ENCODE results near the gene WDR64.

WDR64 gene

DNA sequence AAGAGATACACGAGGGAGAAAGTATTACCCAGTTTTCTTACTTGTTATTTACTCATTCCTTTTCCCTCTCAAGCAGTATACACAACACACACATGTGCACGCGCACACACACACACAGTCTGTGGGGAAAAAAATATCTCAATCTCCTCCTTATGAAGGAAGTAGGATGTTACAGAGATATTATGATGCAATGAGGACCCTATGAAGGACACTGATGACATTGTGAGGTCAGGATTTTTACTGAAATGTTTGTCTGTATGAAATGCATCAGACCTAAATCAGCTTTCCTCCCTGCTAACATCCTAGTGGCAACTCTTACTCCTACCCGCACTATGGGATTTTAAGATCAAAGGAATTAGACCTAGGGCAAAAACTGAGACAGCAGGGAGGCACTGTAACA is at the start of gene WDR64:
Gene WDR64, plus strand, starts transcription at position 270 of the 400 bp plus-strand sequence. CDS start 204 bp downstream, outside the sequence.
- DNase-seq = no peak

DNA sequence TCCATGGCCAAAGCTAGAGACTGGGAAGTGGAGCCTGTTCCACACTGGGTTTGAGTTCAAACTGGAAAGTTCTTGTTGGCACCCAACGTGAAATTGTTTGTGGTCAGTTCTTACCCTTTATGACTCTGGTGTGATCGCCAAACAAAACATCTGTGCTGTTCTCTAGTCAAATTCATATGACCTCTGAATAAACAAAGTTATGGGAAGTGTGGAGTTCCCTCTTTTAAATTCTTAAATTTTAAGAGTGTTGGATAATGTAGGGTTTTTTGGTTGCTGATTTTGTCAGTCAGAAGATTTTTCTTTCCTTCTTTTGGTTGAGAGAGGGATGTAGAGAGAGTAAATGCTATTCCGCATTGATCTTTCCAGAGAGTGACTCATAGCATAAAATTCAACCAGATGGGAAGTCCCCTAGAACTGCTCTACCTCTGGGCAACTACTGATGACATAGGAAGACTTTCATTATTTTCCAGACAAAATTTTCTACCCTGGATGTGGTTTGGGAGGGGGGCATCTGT is 48.3 kb upstream of the WDR64 start:
- DNase-seq = no peak

- no peak for DNase-seq
These were observed 46.8 kb upstream of the WDR64 start for GRCh38 chr1:241605146-241605805.

DNA sequence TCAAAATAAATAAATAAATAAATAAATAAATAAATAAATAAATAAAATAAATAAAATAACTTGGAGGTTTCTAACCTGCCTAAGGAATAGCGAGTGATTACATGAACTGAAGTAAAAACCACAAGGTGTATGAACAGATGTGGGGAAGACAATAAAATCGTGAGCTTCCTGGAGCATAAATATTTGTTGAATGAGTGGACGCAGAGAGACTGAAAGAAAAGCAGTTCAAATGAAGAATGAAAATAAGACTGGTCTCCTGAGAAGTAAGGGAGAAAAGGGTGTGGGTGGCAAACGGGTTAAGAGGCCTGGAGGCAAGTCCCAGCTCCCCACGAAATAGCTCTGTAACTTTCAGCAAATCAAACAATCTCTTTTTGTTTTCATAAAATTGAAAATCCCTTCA is 45.5 kb upstream of the WDR64 start:
- DNase-seq = no peak

- no peak for DNase-seq
These were observed 44.6 kb upstream of the WDR64 start for GRCh38 chr1:241607497-241607896.

- DNase-seq = no peak
These were observed 43.6 kb upstream of the WDR64 start for GRCh38 chr1:241608379-241609033.

DNA sequence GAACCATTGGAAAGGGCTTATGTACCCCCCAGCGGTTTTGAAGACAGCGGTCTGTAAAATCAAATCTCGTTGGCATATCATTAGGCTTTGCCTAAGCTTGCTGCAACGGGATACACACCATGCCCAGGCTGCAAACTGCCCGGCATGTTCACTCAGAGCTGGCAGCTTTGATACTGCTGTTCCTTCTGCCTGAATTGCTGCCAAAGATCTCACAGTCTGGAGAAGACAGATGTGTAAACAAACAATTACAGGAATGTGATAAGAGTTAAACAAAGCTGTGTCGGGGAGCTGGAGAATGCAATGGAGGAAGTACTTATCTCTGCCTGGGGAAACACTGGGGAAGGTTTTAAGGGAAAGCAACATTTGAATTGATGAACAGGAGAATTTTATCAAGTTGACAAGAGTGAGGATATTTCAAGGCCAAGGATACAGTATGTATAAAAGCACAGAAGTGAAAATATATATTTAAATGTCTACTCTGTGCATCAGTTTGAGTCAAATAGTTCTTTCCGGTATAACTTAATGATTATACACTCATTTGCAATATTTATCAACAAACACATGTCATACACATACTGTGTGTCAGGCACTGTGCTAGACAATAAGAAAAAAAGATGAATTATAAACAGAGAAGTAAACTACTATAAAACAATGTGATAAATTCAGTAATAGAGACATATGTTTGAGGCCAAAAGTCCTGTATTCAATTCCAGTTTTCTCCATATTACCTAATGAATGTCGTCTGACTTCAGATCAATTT is 41.8 kb upstream of the WDR64 start:
- no peak for DNase-seq

GRCh38 chr1:241611063-241611462 is 41.0 kb upstream of the WDR64 start:
- no peak for DNase-seq

DNA sequence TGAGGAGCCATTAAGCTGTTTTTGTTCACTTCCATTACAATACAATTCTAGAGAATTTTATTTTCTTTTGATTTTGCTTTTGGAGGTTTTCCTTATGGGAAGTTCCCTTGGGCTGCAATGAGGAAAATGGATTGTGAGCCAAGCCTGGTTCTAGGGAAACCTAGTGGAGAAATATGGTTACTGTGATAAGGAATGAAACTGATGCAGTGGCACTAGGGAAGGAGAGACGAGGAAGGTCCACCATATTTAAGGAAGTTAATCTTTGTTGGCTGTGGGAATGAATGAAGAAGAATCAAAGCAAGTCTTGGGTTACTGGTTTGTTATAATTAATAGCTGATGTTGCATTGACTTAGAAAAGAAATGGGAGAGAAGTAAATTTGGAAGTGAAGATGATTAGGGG is 40.3 kb upstream of the WDR64 start:
- DNase-seq = no peak

DNA sequence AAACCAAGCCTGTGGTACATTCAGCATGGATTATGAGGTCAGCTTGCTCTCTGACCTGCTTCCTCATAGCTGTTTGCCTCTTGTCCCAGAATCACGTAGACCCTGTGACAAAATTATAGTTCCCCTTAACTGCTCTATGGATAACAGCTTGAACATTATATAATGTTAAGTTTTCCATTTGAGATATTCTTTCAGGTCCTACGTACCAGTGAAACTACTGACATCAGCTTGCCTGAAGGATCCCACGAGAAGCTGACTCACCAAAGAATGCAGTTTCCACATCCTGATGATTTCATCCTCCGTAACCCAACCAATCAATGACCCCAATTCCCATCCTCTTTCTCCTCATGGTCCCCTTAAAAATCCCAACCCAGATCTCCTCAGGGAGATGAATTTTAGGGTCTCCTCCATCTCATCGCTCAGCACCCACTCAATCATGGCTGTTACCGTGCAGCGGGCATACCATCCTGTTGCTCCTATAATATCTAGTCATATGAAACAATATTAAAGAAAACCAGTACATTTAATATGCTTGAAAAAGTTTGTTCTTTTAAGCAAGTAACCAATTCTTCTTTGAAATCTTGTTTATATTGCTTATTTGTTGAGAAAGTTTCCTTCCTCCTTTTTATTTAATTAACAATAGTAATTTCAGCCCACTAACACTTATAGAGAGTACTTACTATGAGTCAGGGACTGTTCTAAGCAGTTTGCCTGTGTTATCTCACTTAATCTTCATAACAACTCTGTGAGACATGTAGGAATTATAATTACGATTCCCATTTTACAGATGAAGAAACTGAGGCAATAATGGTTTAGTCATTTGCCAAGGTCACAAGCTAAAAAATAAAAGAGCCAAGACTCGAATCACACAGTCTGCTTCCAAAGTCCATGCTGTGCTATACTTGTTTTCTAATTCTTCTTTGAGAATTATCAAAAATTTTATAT is 39.3 kb upstream of the WDR64 start:
- no peak for DNase-seq

DNA sequence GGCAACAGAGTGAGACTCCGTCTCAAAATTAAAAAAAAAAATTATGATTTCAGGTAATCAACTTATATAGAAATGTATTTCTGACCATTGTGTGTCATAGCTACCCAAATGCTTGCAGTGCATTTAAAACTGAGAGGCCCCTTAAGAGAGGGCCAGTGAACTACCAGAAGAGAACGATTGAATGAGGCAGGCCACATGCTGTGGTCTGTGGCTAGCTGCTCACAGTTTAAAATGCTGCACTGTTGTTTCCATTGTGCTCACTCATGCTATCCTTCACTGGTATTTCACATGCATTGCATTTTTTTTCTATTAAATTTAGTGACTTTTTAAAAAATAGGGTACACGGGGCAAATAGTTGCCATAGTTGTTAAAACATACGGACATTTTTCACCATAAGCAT is 37.9 kb upstream of the WDR64 start:
- DNase-seq = no peak

DNA sequence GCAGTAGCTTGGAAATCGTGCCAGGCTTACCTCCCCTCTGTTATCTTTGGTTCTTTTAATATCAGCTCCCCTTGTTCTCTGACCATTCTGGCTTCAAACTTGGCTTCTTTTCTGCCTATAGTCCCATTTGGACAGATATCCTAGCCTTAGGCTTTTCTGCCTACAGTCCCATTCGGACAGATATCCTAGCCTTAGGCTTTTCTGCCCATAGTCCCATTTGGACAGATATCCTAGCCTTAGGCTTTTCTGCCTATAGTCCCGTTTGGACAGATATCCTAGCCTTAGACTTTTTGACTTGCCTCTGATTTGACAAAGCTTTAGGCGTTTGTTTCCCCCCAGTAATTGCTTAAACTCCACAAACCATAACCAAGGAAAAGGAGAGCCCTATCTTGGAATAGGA is 37.5 kb upstream of the WDR64 start:
- no peak for DNase-seq

DNA sequence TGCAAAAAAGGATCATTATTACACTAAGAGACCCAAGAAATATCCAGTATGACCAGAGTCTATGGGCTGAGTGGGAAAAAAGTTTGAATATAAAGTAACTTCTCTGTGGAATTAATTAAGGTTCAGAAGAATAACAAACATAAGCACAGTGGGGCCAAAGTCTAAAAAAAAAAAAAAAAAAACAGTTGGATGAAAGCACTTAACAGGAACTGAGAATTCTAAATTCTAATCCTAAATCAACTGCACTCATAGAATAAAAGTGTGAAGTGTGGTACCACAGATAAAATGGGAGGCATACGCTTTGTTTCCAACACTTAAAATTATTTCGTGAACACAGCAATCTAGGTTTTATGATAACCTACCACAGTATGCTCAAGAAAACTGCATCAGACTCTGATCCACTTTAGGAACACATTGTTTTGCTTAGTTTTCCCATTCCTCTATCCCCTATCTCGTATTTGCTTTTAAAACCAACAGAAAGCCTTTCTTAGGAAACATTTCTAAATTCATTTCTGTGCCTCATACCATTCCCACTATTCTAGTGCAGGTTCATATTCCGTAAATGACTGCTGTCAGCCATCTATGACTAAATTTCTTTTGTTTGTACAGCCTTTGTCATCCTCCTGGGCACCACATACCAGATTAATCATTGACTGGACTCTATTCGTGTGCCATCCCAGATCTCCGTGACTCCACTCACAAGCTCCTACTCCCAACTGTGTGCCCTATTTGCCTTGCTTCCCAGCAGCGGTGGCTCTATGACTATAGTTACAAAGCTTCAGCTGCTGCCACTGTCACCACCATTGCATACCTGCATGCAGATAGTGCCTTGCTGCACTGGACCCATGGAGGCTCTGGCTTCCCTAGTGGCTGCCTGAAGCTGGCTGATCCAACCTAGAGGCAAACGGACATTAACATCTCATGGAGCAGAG is 36.8 kb upstream of the WDR64 start:
- DNase-seq = no peak

- DNase-seq = no peak
These were observed 34.7 kb upstream of the WDR64 start for GRCh38 chr1:241617426-241617825.

GRCh38 chr1:241622669-241623068 is 29.4 kb upstream of the WDR64 start:
- no peak for DNase-seq

GRCh38 chr1:241624935-241625334 is 27.1 kb upstream of the WDR64 start:
- no peak for DNase-seq

DNA sequence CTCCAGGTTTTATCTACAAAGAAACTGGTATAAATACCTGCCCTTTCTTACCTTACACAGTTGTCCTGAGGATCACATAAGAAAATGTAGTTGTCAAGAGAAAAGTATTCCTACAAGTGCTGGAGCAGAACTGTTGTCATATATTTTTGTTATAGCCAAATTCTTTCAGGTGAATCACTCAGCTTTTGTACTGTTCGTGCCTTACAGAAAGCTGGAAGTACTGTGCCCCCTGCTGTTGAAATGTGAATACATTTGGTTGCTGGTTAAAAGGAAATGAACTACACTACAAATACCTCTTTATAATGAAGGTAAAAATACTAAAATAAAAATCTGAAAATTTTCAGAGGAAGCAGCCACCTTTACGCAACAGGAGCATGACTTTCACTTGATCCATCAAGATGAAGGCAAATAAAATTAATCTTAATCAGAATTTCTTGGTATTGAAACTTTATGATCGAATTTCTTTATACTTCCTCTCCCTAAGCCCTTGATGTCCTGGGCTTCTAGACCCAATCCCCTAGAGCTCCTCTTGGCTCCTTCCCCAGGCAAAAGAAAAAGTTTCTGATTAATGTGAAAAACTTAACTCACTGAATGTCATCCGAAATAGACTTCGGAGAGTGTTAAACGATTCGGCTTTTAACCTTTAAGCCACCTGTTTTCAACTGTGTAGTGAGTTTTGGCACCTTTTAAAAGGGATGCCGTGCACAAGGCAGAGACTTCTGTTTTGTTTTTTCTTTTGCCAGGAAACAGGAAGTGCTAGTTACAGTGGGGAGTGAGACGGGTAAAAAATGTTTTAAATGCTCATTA is 24.4 kb upstream of the WDR64 start:
- DNase-seq = no peak

DNA sequence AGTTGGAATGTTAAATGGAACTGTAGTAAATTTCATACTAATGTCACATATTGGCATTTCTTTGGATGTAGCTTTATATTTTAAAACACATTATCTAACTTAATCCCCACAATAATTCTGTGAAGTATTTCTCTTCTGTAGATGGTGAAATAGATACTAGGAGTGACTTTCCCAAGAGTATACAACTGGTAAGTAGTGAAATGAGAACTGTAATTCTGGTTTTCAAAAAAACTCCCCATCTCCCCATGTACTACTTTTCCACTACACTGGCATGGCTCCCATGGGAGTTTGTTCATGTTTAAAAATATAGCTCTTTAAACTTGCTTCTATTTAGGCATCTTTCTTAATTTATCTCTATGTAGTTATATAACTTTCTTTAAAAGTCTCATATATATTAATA is 22.1 kb upstream of the WDR64 start:
- no peak for DNase-seq

- no peak for DNase-seq
These were observed 21.6 kb upstream of the WDR64 start for GRCh38 chr1:241630476-241630875.

DNA sequence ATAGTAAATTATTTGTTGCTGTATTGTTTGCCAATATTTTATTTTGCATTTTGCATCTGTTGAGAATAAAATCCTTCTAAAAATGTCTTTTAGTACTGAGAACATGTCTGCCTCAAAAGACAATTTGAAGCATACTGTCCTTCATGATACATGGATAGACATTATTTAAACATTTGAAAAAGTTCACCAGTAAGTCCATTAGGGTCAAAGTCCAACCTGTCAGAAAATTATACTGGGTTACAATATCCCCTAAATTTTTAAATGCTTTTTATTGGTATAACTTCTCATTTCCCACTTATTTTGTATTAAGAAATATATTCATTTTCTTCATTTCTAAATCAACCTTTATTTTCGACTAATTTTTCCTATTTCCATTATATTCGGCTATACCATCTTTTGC is 21.2 kb upstream of the WDR64 start:
- DNase-seq = no peak

GRCh38 chr1:241631674-241632073 is 20.4 kb upstream of the WDR64 start:
- no peak for DNase-seq
